ENCODE data around the gene CTPS1.

The CTPS1 gene

DNA sequence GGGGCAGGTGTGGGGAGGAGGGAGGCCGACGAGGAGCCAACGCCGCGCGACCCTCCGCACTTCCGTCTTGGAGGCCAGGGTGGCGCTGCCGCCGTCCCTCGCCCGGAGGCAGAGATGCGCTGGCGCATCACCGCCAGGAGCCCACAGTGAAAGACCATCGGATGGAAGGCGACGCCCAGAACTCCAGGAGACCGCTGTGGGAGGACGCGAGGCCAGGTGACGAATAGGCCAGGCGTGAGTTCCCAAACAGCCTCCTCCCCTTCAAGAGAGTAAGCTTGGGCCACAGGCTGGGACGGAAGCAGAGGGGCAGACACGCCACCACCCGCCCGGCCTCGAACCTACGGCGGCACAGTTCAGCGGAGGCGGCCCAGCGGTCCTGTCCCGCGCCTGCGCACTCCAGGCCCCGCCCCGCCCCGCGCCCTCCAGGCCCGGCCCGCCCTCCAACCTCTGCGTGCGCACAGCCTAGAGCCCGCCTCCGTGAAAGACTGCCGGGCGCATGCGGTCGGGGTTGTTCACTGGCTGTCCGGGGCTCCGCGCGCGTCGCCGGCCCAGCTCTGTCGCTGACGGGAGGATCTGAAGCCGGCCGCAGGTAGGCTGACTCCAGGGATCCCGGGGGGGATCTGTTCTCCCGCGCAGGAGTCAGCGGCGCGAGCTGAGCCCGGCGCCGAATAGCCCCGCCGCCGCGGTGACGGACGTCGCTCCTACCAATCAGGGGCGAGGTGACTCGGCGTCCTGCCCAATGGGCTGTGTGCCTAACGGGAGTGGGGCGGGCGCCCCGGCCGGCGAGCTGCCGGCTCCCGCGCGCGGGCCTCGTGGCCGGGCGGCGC, at the start of gene CTPS1:
Gene CTPS1, plus strand, starts transcription at position 456 of the 827 bp plus-strand sequence. CDS start 3,595 bp downstream, outside the sequence.
- DNase-seq (ENCODE audit: low spot score): peak; percentile 91

DNA sequence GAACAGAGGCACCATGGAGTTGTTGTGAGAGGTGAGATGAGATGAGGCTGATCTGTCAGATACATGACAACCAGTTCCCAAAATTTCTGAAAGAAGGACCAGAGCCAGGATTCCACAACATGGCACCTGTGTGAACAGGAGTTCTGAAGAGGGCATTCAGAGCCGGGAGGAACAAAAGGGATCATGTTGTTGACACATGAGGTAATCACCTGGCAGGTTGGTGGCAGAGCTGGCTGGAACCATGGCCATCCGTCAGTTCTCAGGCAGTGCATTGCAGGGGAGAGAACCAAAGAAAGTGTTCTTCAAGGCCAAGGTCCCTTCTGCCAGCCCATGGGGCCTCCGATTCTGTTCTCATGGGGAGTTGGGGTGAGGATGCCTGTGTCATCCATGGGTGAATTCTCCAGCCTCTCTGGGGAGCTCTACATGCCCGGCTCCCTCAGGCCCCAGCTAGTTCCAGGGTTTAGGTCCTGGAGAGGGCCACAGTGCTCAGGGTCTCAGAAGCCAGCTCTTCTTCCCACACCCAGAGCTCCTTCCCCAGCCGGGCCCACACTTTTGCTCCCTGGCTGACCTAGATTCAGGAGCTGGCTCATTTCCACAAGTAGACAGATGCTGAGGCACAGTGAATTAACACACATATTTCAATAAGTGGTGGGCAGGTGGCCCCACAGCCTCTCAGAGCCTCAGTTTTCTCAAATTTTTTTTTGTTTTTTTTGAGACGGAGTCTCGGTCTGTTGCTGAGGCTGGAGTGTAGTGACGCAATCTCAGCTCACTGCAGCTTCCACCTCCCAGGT, 49.1 kb upstream of the CTPS1 start:
- no peak for DNase-seq (ENCODE audit: low spot score)

DNA sequence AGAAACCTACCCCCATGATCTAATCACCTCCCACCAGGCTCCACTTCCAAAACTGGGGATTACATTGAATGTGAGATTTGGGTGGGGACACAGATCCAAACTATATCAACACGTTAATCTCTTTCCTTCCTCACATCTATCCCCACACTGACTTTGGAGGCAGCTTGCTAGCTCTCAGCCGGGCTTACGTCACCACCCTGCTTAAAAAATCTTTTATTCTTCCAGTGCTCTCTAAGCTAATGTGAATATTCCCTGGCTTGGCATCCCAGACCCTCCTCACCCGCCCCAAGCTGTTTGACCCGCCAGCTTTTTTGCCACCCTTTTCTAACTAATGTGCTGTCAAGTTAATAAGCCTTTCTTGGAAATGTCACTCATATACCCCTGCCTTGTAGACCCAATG, 47.9 kb upstream of the CTPS1 start:
- DNase-seq (ENCODE audit: low spot score): no peak

GRCh38 chr1:40932006-40932405, 47.5 kb upstream of the CTPS1 start:
- DNase-seq (ENCODE audit: low spot score): no peak

DNA sequence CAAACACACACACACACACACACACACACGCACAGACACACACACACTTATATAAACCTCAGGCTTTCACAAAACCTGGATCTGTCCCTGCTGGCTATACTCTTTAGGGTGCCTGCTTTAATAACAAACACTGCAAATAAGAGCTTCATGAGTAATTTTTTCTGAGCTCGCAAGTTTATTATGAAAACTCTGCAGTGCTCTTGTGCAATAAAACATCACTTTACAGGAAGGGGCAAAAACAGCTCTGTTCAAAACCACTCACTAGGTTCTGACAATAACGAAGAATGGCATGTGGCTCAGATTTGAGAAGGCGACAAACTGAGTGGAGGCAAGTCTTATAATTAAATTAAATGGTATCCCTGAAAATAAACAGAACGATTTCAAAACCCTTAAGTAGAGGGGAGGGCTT, 42.6 kb upstream of the CTPS1 start:
- DNase-seq (ENCODE audit: low spot score): no peak

GRCh38 chr1:40938393-40938792, 41.1 kb upstream of the CTPS1 start:
- DNase-seq (ENCODE audit: low spot score): no peak

DNA sequence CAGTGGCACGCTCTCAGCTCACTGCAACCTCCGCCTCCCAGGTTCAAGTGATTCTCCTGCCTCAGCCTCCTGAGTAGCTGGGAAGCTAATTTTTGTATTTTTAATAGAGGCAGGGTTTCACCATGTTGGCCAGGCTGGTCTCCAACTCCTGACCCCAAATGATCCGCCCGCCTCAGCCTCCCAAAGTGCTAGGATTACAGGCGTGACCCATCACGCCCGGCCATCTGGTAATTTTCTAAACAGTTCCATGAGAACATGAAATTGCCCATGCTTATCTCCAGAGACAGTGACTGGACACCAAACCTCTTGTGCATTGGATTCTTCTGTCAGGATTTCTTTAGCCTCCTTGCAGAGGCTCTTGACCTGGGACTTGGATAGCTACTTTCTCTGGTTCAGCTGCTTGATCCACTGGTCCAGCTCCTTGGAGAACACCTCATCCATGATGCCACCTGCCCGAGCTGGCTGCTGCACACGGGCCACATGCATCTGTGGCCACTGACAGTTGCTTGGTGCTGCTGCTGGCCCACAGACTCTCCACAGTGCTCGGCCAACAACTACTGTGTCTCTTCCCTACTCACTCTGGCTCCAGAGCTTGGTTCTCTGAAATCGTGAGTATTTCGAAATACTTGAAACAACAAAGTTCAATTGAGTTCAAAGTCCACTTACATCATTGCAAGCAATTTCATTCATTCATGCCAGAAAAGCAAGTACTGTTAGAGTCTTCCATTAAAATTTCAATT, 40.0 kb upstream of the CTPS1 start:
- no peak for DNase-seq (ENCODE audit: low spot score)

- no peak for DNase-seq (ENCODE audit: low spot score)
Observed at GRCh38 chr1:40944326-40944725, 35.2 kb upstream of the CTPS1 start.

DNA sequence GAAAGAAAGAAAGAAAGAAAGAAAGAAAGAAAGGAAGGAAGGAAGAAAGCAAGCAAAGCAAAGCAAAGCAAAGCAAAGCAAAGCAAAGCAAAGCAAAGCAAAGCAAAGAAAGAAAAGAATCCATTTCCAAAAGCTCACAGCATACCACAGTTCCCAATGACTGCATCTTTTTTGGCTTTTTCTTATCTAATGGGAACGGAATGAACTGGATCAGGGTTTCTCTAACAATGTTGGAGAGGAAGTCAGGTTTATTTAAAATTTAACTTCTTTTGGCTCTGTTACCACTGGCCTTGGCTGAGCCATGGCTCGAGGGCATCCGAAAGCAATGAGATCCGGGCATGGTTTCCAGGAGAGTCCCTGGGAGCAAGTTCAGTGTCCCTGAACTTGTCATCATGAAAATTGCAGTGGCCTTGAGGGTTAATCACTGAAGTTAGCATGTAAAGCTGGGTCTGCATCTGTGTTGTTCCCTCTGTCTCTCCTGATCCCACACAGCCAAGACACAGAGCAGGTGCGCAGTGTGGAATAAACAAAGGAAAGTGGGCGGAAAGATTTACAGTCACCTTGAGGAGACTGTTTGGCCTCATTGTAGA, 34.6 kb upstream of the CTPS1 start:
- DNase-seq (ENCODE audit: low spot score): no peak

- no peak for DNase-seq (ENCODE audit: low spot score)
Observed at GRCh38 chr1:40945491-40945973, 34.0 kb upstream of the CTPS1 start.

DNA sequence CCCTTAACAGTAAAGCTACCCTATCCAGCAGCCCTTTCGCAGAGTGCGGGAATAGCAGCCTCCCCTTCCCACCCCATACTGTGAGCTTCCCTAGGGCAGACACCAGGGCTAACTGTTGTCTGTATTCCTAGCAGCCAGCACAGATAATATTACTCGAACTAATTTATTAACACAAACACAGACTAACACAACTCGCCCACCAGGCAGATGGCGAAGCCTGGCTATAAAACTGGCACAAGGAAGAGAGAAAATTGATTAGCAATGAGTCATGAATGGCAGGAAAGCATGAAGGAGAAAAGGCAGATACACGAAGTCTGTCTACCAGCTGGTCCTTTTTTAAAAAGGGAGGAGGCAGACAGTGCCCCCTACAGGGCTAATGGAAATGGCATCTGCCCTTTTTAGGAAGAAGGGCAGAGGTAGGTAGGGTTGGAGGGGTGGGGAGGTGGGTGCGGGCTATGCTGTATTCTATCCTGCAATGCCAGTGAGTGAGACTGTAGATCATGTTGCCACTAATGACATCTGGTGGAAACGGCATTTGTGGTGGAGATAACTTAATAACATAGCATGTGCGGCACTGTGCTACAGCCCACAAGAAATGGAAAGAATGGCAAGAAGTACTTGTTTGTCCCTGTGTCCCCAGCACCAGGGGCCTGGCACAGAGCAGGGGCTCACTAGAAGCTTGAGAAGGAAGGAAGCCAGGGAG, 30.6 kb upstream of the CTPS1 start:
- DNase-seq (ENCODE audit: low spot score): peak; percentile 14

DNA sequence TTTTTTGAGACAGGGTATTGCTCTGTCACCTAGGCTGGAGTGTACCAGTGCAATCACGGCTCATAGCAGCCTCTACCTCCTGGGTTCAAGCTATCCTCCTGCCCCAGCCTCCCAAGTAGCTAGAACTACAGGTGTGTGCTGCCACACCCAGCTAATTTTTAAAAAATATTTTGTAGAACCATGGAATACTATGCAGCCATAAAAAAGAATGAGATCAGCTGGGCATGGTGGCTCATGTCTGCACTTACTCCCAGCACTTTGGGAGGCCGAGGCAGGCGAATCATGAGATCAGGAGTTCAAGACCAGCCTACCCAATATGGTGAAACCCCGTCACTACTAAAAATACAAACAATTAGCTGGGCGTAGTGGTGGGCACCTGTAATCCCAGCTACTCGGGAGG, 29.9 kb upstream of the CTPS1 start:
- no peak for DNase-seq (ENCODE audit: low spot score)

DNA sequence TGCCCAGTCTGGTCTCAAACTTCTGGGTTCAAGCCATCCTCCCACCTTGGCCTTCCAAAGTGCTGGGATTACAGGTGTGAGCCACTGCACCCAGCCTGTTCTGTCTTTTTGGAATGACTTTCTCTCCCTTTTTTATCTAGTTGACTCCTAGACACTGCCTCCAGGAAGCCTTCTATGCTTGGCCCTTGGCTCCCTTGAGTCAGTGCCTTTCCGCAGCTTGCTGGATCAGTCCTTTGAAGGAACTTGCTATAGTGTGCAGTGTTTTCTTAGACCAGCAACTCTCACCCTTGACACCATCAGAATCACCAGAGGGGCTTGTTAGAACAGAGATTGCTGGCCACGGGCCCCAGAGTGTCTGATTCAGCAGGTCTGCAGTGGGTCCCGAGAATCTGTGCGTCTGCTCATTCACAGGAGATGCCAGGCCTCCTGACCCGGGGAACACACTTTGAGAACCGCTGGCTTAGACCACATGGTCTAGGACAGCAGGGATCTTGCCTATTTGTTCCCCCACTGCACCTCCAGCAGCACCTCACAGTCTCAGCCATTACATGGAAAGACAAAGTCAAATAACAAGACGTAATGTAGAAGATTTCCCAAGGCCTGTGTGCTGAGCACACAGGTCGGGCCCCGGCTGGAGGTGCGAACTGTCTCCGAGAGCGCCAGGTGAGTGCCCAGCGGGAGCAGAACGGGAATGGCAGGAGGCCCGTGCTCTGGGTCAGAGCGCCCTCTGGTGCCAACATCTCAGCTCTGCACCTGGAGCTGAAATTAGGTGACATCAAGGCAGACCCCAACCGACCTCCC, 27.4 kb upstream of the CTPS1 start:
- peak; percentile 59 for DNase-seq (ENCODE audit: low spot score)

- no peak for DNase-seq (ENCODE audit: low spot score)
Observed at GRCh38 chr1:40952744-40953315, 26.7 kb upstream of the CTPS1 start.

- DNase-seq (ENCODE audit: low spot score): no peak
Observed at GRCh38 chr1:40954626-40955025, 24.9 kb upstream of the CTPS1 start.

DNA sequence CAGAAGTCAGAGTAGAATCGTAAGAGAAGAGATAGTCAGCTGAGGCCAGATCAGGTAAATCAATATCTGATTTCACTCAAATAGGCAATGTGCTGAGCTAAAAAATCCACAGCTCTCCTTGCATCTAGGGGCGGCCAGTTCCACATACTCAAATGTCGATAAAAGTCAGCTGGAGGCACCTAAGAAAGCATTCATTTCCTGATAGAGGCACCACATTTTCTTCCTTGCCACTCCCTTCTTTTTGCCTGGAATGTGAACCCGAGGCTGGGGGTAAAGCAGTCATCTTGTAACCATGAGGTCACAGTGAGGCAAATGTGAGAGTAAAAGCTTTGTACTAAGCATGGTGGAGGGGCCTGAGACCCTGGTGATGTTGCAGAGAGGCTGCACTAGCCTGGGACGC, 24.2 kb upstream of the CTPS1 start:
- DNase-seq (ENCODE audit: low spot score): no peak

GRCh38 chr1:40956407-40956806, 23.1 kb upstream of the CTPS1 start:
- DNase-seq (ENCODE audit: low spot score): no peak

- no peak for DNase-seq (ENCODE audit: low spot score)
Observed at GRCh38 chr1:40958210-40958609, 21.3 kb upstream of the CTPS1 start.

GRCh38 chr1:40965531-40965930, 14.0 kb upstream of the CTPS1 start:
- DNase-seq (ENCODE audit: low spot score): no peak

DNA sequence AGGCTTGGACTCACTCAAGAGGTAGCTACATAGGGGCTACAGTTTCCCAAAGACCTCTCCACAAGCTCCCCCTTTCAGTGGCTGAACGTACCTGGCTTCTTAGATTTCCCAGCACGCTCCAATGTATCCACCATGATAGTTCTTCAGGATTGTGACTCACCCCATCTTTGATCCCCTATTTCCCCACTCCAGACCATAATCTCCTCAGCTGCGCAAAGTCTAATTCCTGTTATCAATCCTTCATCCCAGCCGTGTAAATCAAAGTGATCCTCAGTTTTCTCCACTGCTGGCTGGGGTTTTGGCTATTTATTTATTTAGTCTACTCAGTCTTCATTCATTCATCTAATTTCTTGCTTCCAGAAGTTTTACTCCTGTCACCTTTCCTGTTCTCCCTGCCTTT, 13.1 kb upstream of the CTPS1 start:
- no peak for DNase-seq (ENCODE audit: low spot score)

All from RKO (cell line).